Stimulated activated CD8-positive, alpha-beta memory T cell treated with anti-CD3 and anti-CD28 coated beads, Interleukin-12 subunit alpha, Interleukin-12 subunit beta, amount 100 ng/mL, for 4 hours (primary cell): Measurements from ENCODE around the gene SETX.
A peak's percentile ranks its signal among the peaks of the same experiment; 100 is the strongest.
"Not testable (repeated sequence)": the region's sequence is repeated elsewhere in the genome, so short reads cannot be mapped to it uniquely, and the experiment has no call there.

Experiments
- DNase-seq: peaks from one replicate; pipeline ENCODE4 v3.0.0-alpha.2; 2020; ENCODE audit warnings: low read depth

Gene SETX

DNA sequence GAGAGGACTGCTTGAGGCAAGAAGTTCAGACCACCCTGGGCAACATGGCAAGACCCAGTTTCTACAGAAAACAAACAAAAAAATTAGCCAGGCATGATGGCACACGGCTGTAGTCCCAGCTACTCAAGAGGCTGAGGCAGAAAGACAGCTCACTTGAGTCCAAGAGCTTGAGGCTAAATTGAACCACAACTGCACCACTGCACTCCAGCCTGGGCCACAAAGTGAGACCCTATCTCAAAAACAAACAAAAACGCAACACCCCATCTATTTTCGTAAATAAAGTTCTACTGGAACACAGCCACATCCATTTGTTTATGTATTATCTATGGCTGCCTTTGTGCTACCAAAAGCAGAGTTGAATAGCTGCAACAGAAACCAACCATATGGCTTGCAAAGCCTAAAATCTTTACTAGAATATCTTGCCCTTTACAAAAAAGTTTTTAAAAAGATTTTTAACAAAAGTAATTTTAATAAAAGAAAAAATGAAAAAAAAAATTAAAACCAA is 67.5 kb downstream of the SETX start:
- no peak for DNase-seq

DNA sequence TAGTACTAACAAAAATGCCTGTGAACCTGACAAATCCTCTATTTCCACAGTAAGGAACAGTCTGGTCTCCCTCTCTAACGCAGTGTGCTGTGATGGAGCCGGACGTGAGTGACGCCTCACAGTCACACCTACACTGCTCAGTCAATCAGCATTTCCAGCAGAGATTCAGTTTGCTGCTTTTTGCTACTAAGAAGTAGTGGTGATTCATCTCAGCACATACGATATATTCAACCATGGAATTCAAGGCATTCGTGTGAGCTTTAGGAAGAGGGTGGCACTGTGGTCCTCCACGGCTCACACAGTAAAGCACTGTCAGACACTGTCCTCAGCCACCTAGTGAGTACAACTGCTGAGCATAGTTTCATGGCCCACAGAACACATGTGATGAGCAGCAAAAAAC is 70.9 kb downstream of the SETX start:
- no peak for DNase-seq

DNA sequence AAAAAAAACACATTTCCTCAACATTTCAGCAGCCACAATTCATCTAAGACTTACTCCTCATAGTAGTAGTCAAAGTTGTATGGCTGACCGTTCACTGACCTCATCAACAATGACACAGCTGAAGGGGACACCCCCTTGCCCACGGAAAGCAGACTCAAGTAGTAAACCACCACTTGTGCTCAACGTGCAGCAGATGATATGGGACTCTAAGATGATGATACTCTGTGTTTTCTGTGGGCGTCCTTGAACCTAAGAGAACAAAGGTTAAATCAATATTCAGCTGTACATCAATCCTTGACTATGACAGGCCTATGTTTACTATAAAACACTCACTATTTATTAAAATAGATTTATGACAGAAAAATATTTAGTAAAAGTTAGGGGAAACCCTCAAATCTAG is 71.6 kb downstream of the SETX start:
- no peak for DNase-seq

DNA sequence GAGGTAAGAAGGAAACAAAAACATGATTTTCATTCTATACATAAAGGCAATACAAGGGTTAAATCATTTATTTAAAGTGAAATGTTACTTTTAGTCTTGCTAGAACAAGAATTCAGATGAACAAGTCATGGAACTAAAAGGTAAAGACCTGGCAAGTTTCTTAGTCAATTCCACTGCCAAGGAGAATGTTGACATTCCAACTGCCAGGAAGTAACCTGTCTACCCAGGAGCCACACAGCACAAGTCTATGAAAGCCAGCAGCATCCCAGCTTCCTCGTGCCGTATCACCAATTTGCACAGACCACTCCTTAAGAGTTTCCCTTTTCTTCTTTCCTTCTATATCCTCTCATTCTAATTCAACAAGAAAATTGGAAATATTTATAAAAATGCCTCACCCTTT is 79.9 kb downstream of the SETX start:
- DNase-seq: no peak

DNA sequence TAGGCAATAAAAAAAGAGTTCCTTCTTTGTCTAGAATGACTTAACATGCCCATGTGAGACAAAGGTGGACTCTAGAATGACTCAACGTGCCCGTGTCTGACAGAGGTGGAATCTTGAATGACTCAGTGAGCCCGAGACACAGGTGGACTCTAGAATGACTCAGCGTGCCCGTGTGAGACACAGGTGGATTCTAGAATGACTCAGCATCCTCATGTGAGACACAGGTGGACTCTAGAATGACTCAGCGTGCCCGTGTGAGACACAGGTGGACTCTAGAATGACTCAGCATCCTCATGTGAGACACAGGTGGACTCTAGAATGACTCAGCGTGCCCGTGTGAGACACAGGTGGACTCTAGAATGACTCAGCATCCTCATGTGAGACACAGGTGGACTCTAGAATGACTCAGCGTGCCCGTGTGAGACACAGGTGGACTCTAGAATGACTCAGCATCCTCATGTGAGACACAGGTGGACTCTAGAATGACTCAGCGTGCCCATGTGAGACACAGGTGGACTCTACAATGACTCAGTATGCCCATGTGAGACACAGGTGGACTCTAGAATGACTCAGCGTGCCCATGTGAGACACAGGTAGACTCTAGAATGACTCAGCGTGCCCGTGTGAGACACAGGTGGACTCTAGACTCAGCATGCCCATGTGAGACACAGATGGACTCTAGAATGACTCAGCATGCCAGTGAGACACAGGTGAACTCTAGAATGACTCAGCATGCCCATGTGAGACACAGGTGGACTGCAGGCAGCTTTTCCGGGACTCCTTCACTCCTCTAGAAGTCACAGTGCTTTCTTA is 84.9 kb downstream of the SETX start:
- not testable (repeated sequence) for DNase-seq

DNA sequence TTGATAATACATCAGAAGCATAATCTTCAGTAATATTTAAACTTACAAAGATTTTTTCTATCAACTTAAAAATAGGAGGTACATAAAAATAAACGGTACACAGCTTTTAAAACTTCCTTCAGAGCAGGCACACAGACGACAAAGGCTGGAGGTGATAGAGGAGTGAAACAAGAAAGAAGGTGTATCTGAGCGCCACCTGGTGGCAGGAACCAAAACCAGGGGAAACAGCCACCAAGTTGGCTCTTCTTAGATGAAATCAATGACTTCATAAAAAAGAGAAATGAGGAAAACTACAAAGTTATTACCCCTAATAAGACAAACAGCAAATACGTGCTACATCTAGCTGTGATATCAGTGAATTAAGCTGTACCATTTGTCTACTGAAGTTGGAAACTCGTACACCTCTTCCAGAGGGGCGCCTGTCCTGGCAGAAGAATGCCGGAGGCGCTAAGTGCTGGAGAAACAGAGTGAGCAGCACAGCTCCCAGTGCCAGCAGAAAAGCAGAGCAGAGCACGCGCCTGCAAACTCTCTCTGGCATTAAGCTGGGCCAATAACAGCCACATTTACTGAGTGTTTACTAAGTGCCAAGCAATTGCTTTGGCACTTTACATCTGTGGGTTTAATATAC is 85.9 kb downstream of the SETX start:
- DNase-seq: peak; percentile 22

DNA sequence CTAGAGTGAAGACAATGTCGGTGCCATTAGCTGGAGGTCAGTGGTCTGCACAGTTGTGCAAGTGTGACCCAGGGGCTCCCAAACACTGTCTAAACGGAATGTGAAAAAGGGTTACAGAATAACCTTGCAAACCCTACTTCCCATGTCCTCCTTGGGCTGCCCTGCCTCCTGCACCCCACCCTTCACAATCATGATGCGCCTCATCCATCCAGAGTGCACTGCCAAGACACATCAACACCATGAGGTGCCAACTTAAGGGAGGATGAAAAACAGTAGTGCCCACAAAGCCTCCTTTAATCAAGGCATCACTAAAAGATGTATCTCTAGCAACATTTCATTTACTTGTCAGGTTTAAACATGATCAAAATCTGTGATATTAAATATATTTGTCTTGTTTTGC is 87.1 kb downstream of the SETX start:
- no peak for DNase-seq

DNA sequence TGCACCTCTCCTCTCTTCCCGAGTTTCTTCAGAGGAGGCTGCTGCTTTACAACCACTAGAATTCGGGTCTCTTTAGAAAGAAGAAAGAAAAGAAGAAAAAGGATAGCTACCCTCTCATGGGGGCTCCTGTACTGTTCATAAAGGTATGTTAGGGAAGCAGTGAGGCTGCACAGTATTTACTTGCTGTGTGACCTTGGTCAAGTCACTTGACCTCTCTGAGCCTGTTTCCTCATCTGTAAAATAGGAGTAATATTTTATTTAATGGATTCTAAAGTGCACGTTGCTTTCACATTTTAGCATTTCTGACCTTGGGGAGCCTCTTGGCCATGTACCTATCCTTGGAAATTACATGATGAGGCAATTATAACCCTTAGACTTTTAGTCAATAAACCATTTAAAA is 88.8 kb downstream of the SETX start:
- no peak for DNase-seq

DNA sequence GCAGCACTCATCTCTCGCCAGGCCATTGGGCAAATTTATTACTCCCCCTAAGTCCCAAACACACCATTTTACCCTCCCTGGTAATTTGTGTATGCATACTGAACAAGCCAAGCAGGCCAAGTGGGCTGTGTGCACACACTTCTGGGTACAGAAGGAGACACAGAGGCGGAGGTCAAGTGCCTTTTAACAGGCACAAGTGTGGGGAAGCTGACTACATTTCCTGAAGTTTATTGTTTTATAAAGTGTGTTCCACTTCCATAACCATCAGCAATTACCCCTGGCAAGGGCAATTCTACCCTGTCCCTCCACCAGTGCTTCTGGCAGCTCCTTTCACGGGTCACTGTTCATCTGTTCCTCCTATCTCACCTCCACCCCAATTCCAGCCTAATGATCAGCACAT is 93.9 kb downstream of the SETX start:
- no peak for DNase-seq

DNA sequence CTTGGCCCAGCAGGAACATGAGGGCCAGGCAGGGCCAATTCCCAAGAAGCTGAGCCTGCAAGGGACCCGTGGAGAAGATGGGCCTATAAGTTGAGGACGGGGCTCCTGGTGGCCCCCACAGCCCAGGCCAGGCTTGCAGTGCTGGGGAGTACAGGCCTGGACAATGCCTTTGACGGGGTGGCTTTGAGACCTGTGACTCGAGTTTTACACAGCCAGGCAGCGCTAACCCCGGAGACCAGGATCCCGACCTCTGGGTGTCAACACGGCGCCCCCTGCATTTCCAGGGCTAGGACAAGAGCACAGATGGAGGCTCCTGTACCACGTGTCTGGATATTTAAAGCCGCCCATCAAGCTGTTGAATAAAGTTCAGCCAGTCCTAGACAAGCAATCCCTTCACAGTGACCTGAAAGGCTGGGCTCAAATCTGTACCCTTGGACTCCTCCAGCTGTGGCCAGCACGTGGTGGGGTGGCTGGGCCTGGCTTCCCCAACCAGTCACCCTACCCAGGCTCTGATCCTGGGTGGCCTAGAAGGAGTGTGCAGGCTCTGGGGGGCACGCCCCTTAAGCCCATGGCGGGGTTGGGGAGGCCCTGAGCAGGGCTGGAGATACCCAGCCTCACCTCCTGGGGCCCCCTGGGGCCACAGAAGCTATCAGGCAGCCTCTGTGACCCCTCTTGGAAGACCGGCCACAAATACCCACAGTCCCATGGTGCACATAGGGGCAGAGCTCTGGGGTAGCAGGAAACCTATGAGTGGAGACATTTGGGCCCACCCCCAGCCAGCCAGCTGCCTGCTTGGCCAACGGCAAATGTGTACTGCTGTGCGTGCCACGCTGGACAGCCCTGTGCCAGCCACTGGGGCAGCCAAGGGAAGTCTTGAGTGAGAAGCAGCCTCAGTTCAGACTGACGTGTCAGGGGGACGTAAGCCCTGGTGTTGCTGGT is 104.2 kb downstream of the SETX start:
- DNase-seq: no peak

DNA sequence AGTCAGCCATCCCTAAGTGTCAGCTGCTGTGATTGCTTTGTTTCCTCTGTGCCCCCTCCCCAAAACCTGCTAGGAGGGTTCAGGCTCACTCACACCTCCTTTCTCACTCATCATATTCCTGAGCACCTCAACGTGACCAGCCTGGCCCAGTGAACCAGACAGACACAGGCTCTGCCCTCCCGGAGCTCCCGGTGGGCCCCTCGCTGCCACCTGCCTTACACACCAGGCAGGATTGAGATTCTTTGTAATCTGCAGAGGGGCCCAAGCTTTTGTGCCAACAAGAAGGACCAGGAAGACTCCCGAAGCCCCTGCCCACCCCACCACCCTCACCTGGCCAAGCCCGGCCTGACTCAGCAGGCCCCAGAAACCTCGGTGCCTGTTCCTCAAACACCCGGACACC is 105.1 kb downstream of the SETX start:
- no peak for DNase-seq

DNA sequence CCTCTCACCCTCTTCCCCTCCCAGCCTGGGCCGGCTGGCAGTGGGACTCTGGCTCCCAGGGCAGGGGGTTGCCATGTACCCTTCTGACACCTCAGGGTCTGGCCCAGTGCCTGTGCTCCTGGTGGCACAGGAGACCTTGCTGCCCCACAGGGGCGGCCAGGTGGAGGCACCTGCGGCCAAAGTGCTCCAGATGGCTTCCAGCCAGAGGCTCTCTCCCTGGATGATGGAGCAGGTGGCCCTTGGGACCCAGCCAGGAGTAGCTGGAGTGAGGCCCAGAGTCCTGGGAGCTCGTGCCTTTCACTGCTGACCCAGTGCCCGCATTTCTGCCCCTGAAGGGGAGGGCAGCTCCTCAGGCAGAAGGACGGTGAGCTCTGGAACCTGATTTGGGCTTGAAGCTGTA is 105.7 kb downstream of the SETX start:
- no peak for DNase-seq

DNA sequence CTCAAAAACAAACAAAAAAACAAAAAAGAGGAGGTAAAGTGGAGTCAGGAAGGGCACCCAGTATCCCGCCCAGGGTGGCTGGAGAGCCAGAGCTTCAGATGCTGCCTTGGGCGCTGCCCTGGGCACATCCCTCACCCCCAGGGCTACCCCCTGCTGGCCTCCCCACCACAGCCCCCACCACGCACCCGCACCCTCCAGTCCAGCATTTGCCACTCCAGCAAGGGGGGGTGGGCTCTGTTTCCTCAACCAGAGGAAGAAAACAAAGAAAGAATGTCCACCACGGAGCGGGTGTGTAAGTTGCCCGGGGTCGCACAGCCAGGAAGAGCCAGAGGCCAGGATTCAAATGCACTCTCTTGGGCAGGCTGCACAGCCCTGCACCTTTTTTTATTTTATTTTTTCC is 106.8 kb downstream of the SETX start:
- no peak for DNase-seq

DNA sequence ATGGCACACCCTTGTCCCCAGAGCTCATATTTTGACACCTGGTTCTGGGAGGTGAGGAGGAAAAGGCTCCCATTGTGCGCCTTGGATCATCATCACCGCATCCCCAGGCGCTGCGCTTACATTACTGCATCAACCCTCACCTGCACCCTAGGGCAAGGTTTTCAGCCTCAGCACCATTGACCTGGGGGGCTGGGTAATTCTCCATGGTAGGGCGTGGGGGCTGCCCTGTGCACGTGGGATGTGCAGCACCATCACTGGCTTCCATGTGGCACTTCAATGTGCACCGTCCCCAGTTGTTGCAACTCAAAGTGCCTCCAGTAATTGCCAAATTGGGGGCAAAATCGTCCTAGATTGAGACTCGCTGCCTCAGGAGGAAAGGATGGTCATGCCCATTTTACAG is 109.3 kb downstream of the SETX start:
- no peak for DNase-seq

DNA sequence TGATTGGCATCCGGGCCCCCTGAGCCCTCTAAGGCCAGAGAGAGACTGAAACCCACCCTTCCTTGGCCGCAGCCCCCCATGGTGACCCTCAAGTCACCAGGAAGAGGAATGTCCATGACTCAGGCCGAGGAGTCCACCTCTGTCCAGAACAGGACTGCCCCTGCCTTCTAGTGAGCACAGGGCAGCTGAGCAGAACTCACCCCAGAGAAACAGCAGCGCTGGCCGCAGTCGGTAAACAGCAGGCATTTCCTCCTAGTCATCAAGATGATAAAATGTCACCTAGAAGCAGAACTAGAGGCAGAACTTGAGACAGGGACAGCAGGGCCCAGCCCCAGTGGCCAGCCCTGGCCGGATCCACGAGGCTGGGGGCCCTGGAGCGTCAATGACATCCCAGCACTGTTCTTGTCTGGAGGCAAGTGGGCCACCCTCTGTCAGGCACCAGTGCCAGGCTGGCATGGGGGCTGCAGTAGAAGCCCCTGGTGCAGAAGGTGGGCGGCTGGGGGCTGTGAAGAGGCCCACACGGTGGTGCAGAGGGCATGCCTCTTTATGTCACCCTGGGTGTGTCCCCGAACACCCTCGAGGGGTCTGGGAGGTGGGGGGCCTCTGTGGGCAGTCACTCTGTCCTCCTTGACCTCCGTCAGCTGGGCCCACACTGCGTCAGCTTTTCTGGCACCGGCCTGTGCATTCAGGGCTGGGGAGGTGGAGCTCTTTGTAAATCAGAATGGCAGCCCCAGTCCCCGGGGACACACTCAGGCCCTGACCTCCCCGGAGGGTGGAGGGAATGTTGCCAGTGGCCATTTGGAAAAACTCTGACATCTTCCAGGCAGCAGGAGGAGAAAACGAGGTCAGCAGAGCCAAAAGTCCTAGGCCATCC is 110.0 kb downstream of the SETX start:
- DNase-seq: no peak

DNA sequence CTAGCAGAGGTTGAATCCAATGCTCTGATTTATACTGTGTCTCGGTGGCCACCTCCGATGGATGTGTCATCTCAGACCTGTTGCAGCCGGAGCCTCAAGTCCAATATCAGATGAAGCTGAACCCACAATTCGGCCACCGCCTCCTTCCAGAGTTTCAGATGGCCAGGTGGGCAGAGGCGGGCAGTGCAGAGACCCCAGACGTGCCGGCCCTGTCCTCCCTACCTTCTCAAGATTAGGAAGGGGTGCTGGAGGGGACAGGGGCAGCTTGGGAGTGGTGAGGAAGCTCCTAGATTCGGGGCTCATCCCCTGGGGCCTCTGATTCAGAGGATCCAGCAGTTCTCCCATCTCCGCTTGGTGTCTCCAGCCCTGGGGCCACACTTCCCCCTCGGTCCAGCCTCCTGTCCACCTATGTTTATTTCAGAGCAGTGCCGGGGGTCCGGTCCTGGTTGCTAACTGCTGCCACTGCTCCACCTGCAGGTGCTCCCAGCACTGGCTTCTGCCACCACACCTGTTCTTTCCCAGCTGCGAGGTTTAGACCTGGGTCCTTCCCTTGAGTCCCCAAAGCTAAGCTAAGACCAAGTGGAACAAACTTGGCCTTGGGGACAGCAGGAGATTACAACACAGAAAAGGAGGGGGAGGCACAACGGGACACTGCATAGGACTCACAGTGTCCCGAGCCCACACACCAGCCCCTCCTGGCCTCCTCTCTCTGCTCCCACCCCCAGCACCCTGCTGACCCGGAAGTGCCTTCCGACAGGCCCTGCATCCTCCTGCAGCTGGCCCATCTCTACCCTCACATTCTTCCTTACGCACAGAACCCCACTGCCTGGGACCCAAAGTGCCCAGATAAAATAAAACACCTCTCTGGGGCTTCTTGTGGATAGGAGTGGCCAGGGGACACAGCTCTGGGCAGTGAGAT is 111.4 kb downstream of the SETX start:
- no peak for DNase-seq

DNA sequence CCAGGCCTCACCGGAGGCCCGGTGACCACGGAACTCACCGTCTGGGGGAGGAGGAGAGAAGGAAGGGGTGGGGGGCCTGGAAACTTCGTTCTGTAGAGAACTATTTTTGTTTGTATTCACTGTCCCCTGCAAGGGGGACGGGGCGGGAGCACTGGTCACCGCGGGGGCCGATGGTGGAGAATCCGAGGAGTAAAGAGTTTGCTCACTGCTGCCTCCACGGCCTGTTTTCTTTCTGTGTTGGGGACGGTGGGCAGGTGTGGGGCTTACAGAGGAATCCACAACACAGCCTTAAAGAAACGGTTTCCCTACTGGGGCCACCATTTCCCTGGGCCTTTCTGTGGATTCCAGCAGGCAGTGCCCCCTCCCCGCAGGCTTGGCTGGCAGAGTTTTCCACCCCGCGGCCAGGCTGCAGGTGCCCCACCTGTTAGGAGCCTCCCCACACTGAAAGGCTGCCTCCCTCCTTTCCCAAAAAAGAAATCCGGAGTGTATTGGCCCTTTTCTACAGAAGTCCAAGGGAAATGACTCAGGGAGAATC is 112.1 kb downstream of the SETX start:
- no peak for DNase-seq

DNA sequence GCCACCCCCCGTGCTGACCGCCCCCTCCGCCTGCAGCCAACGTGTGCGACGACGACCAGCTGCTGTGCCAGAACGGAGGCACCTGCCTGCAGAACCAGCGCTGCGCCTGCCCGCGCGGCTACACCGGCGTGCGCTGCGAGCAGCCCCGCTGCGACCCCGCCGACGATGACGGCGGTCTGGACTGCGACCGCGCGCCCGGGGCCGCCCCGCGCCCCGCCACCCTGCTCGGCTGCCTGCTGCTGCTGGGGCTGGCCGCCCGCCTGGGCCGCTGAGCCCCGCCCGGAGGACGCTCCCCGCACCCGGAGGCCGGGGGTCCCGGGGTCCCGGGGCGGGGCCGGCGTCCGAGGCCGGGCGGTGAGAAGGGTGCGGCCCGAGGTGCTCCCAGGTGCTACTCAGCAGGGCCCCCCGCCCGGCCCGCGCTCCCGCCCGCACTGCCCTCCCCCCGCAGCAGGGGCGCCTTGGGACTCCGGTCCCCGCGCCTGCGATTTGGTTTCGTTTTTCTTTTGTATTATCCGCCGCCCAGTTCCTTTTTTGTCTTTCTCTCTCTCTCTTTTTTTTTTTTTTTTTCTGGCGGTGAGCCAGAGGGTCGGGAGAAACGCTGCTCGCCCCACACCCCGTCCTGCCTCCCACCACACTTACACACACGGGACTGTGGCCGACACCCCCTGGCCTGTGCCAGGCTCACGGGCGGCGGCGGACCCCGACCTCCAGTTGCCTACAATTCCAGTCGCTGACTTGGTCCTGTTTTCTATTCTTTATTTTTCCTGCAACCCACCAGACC is 112.8 kb downstream of the SETX start:
- peak; percentile 42 for DNase-seq

DNA sequence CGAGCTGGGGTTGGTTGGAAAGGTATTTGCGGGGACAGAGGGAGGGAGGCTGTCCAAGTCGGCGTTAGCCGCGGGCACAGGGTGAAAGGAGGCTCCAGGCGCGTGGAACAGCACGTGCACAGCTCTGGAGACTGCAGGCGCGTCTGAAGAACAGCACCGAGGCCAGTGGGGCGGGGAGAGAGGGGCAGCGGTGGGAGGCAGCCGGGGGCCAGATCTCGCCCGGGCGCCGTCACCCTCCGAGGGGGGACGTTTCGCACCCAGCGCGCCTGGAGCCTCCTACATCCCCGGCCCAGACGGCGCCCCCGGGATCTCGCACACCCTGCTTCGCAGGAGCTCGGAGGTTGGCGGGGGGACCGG is 113.3 kb downstream of the SETX start:
- no peak for DNase-seq
